H1 (cell line): Measurements from ENCODE around the gene RBP4. TPM values are rescaled to one million over a fixed set of nuclear protein-coding genes. Genes with fewer than 3 reads are reported as not detected.

ENCODE experiments used
- CTCF ChIA-PET: fragments of 300-600 bp; sonication (Branson Sonifier 250); formaldehyde crosslinking; loops from one replicate; lab custom pipeline; 2021; ENCODE audit not compliant: partially characterized antibody; lab: Charles Lee
- POLR2A ChIA-PET: fragments of 300-600 bp; sonication (Branson Sonifier 250); formaldehyde crosslinking; loops from one replicate; lab custom pipeline; 2021; ENCODE audit warnings: inconsistent platforms; ENCODE audit not compliant: partially characterized antibody; lab: Charles Lee
- DNase-seq, 2 experiments: peaks; one replicate each; pipeline versions ENCODE4 v3.0.0 to v3.0.0-alpha.2; 2010 to 2022; ENCODE audit warnings: low spot score in 2 of 2, low read depth in 1 of 2, mixed read lengths in 1 of 2
- FAIRE-seq: peaks from 2 replicates; lab custom pipeline; 2011; peaks lifted over from hg19 to GRCh38; lab: Jason Lieb, UNC
- H2AFZ ChIP-seq: 2 replicates; pipeline ENCODE4 v1.8.1; 2012; ENCODE audit warnings: low read length, inconsistent platforms
- H2AK5ac ChIP-seq: 2 replicates; pipeline ENCODE4 v1.6.1; 2013; ENCODE audit warnings: low read depth, low read length
- H2BK120ac ChIP-seq: replicated peaks from 2 replicates; pipeline ENCODE3; 2013; ENCODE audit warnings: low read depth, low read length, inconsistent platforms
- H2BK12ac ChIP-seq: 2 replicates; pipeline ENCODE4 v1.6.1; 2013; ENCODE audit warnings: low read depth, low read length
- H2BK15ac ChIP-seq: 2 replicates; pipeline ENCODE4 v1.6.1; 2013; ENCODE audit warnings: low read length
- H2BK20ac ChIP-seq: 2 replicates; pipeline ENCODE4 v1.6.1; 2013; ENCODE audit warnings: low read length
- H2BK5ac ChIP-seq: 2 replicates; pipeline ENCODE4 v1.6.1; 2013; ENCODE audit warnings: low read depth, low read length
- H3K14ac ChIP-seq: 2 replicates; pipeline ENCODE4 v1.6.1; 2013; ENCODE audit warnings: inconsistent platforms; ENCODE audit not compliant: insufficient read length
- H3K18ac ChIP-seq: 2 replicates; pipeline ENCODE4 v1.6.1; 2013; ENCODE audit warnings: low read length; ENCODE audit errors: extremely low read depth
- H3K23ac ChIP-seq: 2 replicates; pipeline ENCODE4 v1.6.1; 2013; ENCODE audit warnings: inconsistent platforms; ENCODE audit not compliant: insufficient read length
- H3K23me2 ChIP-seq: 2 replicates; pipeline ENCODE4 v1.6.1; 2013; ENCODE audit warnings: low read depth, low read length
- H3K27ac ChIP-seq: 2 replicates; pipeline ENCODE4 v1.6.1; 2011; ENCODE audit warnings: low read depth, low read length, inconsistent platforms
- H3K27me3 ChIP-seq, 4 experiments: replicated peaks in 1 of 4; 1 replicate in 1 of 4; 2 replicates in 3 of 4; pipeline versions ENCODE4 v1.6.1 to v1.8.1; 2011 to 2013; ENCODE audit warnings: low read length in 3 of 4, mild to moderate bottlenecking in 3 of 4, inconsistent platforms in 2 of 4, mixed read lengths in 2 of 4, moderate library complexity in 1 of 4; ENCODE audit not compliant: control insufficient read depth in 3 of 4, insufficient read depth in 3 of 4; ENCODE audit errors: extremely low read depth in 1 of 4
- H3K36me3 ChIP-seq, 4 experiments: 2 replicates each; pipeline versions ENCODE4 v1.6.1 to v1.8.1; 2011 to 2013; ENCODE audit warnings: mild to moderate bottlenecking in 4 of 4, low read length in 3 of 4, moderate library complexity in 2 of 4, control low read depth in 1 of 4, inconsistent platforms in 1 of 4; ENCODE audit not compliant: insufficient read depth in 4 of 4, control insufficient read depth in 2 of 4
- H3K4ac ChIP-seq: replicated peaks from 2 replicates; pipeline ENCODE3; 2013; ENCODE audit warnings: low read length, low read depth, mixed read lengths, inconsistent platforms; ENCODE audit not compliant: insufficient read length
- H3K4me1 ChIP-seq, 4 experiments: replicated peaks in 1 of 4; 1 replicate in 1 of 4; 2 replicates in 3 of 4; pipeline versions ENCODE4 v1.6.1 to v1.8.1; 2011 to 2013; ENCODE audit warnings: low read length in 3 of 4, inconsistent platforms in 2 of 4, mixed read lengths in 1 of 4; ENCODE audit not compliant: insufficient read depth in 4 of 4, control insufficient read depth in 3 of 4
- H3K4me2 ChIP-seq, 2 experiments: 2 replicates each; pipeline versions ENCODE4 v1.6.1 to v1.8.1; 2011 to 2013; ENCODE audit warnings: low read depth in 2 of 2, low read length in 2 of 2, control low read depth in 1 of 2, inconsistent platforms in 1 of 2, mild to moderate bottlenecking in 1 of 2; ENCODE audit not compliant: insufficient read depth in 1 of 2
- H3K4me3 ChIP-seq, 4 experiments: fragments of 200-600, 300-600 bp in 1 of 4; sonication (generic), shearing (Covaris generic), sonication (Bioruptor Twin) in 1 of 4; 2 replicates each; pipeline versions ENCODE4 v1.5.1 to v1.8.1; 2011 to 2016; ENCODE audit warnings: low read length in 4 of 4, low read depth in 3 of 4, control low read depth in 2 of 4, inconsistent platforms in 2 of 4, mild to moderate bottlenecking in 2 of 4, mixed read lengths in 1 of 4, moderate library complexity in 1 of 4; ENCODE audit not compliant: insufficient read depth in 2 of 4; ENCODE audit errors: extremely low read depth in 1 of 4
- H3K56ac ChIP-seq: replicated peaks from 2 replicates; pipeline ENCODE3; 2013; ENCODE audit warnings: low read depth, mild to moderate bottlenecking, mixed read lengths, low read length, inconsistent platforms; ENCODE audit not compliant: insufficient read length
- H3K79me1 ChIP-seq: 2 replicates; pipeline ENCODE4 v1.6.1; 2013; ENCODE audit warnings: low read depth, low read length, control low read depth
- H3K79me2 ChIP-seq, 2 experiments: 2 replicates each; pipeline versions ENCODE4 v1.6.1 to v1.8.1; 2012 to 2013; ENCODE audit warnings: low read length in 2 of 2, mild to moderate bottlenecking in 2 of 2, inconsistent platforms in 1 of 2; ENCODE audit not compliant: insufficient read depth in 2 of 2, control insufficient read depth in 1 of 2
- H3K9ac ChIP-seq, 4 experiments: replicated peaks in 1 of 4; 1 replicate in 1 of 4; 2 replicates in 3 of 4; pipeline versions ENCODE4 v1.6.1 to v1.8.1; 2011 to 2013; ENCODE audit warnings: low read depth in 3 of 4, low read length in 3 of 4, control low read depth in 2 of 4, mild to moderate bottlenecking in 2 of 4, moderate library complexity in 2 of 4, inconsistent platforms in 1 of 4; ENCODE audit errors: extremely low read depth in 1 of 4
- H3K9me3 ChIP-seq, 2 experiments: 2 replicates each; pipeline versions ENCODE4 v1.6.1 to v1.8.1; 2012 to 2013; ENCODE audit warnings: mild to moderate bottlenecking in 2 of 2, moderate library complexity in 2 of 2, control low read depth in 1 of 2, inconsistent platforms in 1 of 2, low read depth in 1 of 2, low read length in 1 of 2, mixed read lengths in 1 of 2; ENCODE audit not compliant: insufficient read depth in 2 of 2
- H4K20me1 ChIP-seq, 2 experiments: replicated peaks in 1 of 2; 2 replicates each; pipeline versions ENCODE3 to v1.8.1; 2011 to 2013; ENCODE audit warnings: inconsistent platforms in 2 of 2, low read length in 2 of 2, mild to moderate bottlenecking in 1 of 2; ENCODE audit not compliant: insufficient read depth in 2 of 2, control insufficient read depth in 1 of 2
- H4K5ac ChIP-seq: 2 replicates; pipeline ENCODE4 v1.6.1; 2013; ENCODE audit warnings: low read length, low read depth, mixed read lengths, inconsistent platforms; ENCODE audit not compliant: insufficient read length
- H4K8ac ChIP-seq: 2 replicates; pipeline ENCODE4 v1.8.0; 2013; ENCODE audit warnings: mild to moderate bottlenecking, moderate library complexity, low read length, inconsistent platforms; ENCODE audit not compliant: insufficient read depth; ENCODE audit errors: extremely low read depth
- H4K91ac ChIP-seq: replicated peaks from 2 replicates; pipeline ENCODE3; 2013; ENCODE audit warnings: low read length, mixed read lengths, inconsistent platforms; ENCODE audit not compliant: insufficient read length
- WGBS, 2 experiments: shearing (Covaris generic) in 1 of 2; methylation state at CpG; one replicate each; pipeline versions ENCODE4 v1.1.6 to v1.1.7; 2013 to 2015; ENCODE audit warnings: low lambda C conversion rate in 2 of 2, mixed read lengths in 2 of 2, inconsistent platforms in 1 of 2, low coverage in 1 of 2, missing lambda C conversion rate in 1 of 2; ENCODE audit not compliant: insufficient replicate concordance in 2 of 2, insufficient coverage in 1 of 2, insufficient read length in 1 of 2; ENCODE audit errors: extremely low coverage in 1 of 2, missing lambda C conversion rate in 1 of 2; 5-methylcytosine and 5-hydroxymethylcytosine counted together
- polyA plus RNA-seq, 7 experiments: library from polyadenylated mRNA; depleted of rRNA in 3 of 7; stranded (reverse) in 5 of 7; unstranded in 2 of 7; fragments of >200 nt in 5 of 7; fragments of 200-250 nt in 2 of 7; gene quantifications; 1 replicate in 5 of 7; 2 replicates in 1 of 7; 4 replicates in 1 of 7; pipeline versions ENCODE4 v1.2.1 to v1.2.3, GENCODE V29; 2011 to 2013; ENCODE audit warnings: missing spikeins in 2 of 7, mixed read lengths in 2 of 7
- total RNA-seq: library from RNA; stranded (reverse); fragmentation: NEBNext Ultra II Directional; extraction: Animal tissue kit (Norgen Biotek cat#: 25700); gene quantifications from 2 replicates; pipeline ENCODE4 v1.2.1, GENCODE V29; 2021
- TF ChIP-seq, protein P1 (sequence below): IDR thresholded peaks from 2 replicates; pipeline ENCODE4 v1.6.1; 2012; ENCODE audit warnings: low read length, inconsistent platforms

Gene RBP4
- total and polyA plus RNA-seq, 2 of the 8 experiments (the other 6 are each of a cell fraction or from before 2014, with no cell fraction given), result 0.42 to 0.97 TPM

DNA sequence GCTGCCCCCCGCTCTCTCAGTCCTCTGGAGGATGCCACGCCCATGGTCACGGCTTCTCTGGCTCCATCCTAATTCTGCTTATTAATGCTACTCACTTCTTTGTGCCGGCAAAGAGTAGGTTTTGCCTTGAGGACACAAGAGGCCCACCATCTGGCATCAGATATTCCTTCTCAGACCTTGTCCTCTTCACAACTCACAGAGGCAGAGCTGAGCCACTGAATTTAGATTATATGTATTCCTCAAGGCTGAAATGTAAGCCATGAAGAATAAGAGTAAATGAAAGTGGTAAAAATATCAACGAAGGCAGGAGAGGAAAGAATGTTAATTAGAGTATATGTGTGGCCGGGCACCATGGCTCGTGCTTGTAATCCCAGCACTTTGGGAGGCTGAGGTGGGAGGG lies 6.5 kb downstream of the RBP4 start:
- Histone ChIP-seq H3K14ac (no peak overlapping the region), H3K4me1 (peaks cover 3 to 8% (median 4%) of the 10 kb centered on the region in 4 experiments; a peak in 6 of 7 replicates), H4K20me1 (no peaks in the 10 kb centered on the region), H2BK15ac (no peak overlapping the region), H3K79me2 (no peaks in the 10 kb centered on the region), H3K9me3 (no peaks in the 10 kb centered on the region), H2BK5ac (no peak overlapping the region), H3K27ac (no peak overlapping the region), H3K9ac (no peak overlapping the region), H3K56ac (no peak overlapping the region), H3K23ac (no peak overlapping the region), H2BK12ac (no peak overlapping the region), H4K91ac (no peak overlapping the region), H3K4me2 (no peak overlapping the region), H2AK5ac (no peak overlapping the region), H4K8ac (no peak overlapping the region), H2BK20ac (no peak overlapping the region), H3K79me1 (no peaks in the 10 kb centered on the region; the same call in 1 of the 2 replicates), H3K23me2 (no peaks in the 10 kb centered on the region), H4K5ac (no peak overlapping the region), H3K18ac (no peak overlapping the region), H3K4me3 (no peak overlapping the region), H3K4ac (no peak overlapping the region), H3K27me3 (peaks cover 0 to 4% (median 2%) of the 10 kb centered on the region in 4 experiments; a peak in 4 of 7 replicates), H2BK120ac (no peak overlapping the region), H3K36me3 (no peaks in the 10 kb centered on the region), H2AFZ (no peak overlapping the region)
- no peak for FAIRE-seq
- WGBS, 2 experiments, result 92% methylated on average over 7 of the region's 7 CpGs; no CpG with 5 or more reads in 1 of the 2 experiments
- POLR2A ChIA-PET, result no interaction called here
- no peak for DNase-seq
- CTCF ChIA-PET, result no interaction called here
- TF ChIP-seq, protein P1, sequence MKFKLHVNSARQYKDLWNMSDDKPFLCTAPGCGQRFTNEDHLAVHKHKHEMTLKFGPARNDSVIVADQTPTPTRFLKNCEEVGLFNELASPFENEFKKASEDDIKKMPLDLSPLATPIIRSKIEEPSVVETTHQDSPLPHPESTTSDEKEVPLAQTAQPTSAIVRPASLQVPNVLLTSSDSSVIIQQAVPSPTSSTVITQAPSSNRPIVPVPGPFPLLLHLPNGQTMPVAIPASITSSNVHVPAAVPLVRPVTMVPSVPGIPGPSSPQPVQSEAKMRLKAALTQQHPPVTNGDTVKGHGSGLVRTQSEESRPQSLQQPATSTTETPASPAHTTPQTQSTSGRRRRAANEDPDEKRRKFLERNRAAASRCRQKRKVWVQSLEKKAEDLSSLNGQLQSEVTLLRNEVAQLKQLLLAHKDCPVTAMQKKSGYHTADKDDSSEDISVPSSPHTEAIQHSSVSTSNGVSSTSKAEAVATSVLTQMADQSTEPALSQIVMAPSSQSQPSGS, result no peak
